HG02870 (cell line): Measurements from ENCODE around the gene SLC7A6.

Source experiments
- ATAC-seq: cut with Tn5 transposase; IDR thresholded peaks from one replicate; pipeline ENCODE4 v1.9.1; 2021; ENCODE audit warnings: mild to moderate bottlenecking, moderate library complexity; ENCODE audit not compliant: unreplicated experiment

The SLC7A6 gene

DNA sequence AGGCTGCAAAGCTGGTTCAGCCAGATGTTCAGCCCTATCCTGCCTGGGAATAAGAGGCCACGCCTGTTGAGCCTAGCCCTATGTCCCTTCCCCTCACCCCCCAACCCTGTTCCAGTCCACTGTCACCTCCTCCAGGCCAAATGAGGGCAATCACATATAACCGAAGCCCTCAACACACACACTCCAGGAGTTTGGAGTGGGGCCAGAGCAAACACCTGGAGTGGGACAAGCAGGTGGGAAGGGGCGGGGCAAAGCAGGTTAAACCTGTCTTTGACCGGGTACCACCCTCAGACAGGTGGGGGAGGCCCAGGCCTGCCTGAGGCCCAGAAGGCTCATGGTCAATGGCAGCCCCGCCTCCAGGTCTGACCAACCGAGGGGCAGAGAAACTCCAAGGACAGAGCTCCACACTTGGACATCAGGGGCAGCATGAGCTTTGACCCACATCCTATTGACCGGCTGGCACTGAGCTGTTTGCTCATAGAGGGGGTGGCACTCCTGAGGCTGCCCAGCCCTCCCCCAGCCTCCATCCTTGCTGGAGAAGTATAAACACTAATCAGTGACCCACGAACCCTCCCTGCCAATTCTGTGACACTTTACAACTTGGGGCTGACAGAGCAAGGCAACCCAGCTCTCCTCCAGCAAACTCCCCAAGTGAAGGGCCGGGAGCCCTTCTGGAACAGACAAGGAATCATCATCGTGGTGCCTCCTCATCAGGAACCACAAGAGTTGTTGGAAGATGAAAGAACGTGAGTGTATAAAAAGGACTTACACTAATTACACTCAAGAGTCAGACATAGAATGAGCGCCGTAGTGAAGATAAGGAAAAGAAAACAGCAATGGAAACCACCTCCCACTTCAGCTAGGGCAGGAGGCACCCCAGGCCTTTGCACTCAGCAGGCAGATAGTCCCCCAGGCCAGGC lies 29.9 kb upstream of the SLC7A6 start:
- ATAC-seq, result no peak

DNA sequence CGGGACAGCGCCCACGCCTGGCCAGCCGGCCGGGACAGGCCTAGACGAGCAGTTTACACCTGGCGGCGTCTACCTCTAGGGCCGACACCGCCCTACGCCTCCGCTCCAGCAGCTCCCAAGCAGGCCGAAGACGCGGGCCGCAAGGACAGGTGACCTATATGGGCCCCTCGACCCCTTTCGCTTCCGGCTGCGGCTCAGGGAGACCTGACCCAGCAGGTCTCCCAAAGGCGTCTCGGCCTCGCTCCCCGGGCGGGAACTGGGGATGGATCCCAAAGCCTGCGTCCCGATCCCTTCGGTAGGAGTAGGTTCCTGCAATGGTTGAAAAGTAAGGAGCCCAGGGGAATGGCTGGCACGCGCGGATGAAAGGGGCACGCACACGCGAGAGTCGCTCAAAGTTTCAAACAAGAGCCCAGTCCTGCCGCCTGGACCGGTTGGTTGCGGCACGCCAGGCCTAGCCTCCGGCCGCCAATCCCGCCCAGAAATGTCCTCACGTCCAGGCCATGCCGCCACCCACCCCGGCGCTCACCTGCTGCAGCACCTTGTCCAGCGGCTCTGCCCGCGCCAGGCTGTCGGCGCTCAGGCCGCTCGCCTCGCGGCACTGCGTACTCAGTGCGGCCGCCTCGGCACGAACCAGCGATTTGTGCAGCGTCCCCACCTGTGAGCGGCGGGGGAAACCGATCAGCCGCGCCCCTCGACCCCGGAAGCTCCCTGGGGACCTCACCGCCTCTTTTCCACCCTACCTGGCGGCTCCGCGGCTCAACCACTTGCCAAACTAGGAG lies 29.0 kb upstream of the SLC7A6 start:
- ATAC-seq, result no peak

DNA sequence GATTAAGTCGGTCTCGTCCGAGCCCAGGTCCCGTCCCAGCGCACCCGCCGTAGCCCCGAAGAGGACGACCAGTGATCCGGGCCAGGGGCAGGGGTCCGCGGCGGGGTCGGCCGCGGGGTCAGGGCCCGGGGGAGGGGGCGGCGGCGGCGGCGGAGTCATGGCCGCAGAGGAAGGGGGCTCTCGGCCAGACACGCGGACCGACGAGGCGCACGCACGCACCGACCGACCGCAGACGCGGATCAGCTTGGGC lies 28.5 kb upstream of the SLC7A6 start, which contains the start of gene ESRP2:
Gene ESRP2 (minus strand): TSS at position 241 of the 250 bp plus-strand sequence. CDS start 82 bp downstream, at position 159.
- no peak for ATAC-seq

DNA sequence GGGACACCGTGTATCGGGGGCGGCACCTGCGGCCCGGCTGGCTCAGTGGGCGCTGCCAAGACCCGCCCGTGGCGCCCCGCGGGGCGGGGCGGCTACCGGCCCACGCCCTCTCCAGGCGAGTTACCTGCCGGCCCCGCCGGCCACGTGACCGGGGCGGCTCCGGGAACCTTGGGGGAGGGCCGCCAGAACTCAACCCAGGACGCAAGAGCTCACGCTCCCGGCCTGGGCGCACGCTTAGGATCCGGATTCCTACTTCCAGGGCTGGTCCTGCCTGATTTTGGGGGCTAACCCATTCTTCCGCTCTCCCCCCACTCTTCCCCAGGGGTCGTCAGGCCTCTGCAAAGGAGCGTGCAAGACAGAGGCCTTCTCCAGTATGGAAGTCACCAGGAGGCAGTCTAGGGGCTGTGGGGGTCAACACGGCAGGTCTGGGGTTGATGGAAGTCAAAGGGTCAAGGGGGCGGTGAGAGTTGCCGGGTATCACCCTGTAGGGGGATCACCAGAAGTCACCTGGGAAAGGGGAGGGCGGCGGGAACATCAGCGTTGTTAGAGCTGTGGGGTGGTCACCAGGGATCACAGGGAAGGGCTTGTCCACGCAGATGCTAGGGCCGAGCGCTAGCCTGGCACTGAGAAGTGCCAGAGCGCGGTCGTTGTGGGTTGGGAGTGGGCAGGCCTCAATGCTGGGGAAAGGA lies 28.0 kb upstream of the SLC7A6 start:
- no peak for ATAC-seq

DNA sequence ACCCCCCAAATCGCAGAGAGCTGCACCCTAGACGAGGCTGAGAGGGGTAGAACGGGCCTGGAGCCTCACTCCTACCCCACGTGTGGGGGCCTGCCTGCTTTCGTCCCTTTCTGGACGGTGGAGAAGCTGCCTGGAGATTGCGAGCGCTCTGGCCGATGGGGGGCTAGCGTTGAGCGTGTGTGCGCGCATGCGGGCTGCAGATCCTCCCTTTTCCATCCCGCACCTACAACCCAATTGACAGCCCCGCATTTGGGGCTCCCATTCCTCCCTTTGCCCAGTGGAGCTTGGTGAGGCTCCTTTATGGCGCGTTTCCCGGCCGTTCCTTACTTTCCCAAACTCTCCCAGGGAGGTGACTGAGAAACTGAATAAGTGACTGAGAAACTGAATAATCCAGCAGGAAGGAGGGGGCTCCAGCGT lies 27.5 kb upstream of the SLC7A6 start:
- ATAC-seq, result no peak

DNA sequence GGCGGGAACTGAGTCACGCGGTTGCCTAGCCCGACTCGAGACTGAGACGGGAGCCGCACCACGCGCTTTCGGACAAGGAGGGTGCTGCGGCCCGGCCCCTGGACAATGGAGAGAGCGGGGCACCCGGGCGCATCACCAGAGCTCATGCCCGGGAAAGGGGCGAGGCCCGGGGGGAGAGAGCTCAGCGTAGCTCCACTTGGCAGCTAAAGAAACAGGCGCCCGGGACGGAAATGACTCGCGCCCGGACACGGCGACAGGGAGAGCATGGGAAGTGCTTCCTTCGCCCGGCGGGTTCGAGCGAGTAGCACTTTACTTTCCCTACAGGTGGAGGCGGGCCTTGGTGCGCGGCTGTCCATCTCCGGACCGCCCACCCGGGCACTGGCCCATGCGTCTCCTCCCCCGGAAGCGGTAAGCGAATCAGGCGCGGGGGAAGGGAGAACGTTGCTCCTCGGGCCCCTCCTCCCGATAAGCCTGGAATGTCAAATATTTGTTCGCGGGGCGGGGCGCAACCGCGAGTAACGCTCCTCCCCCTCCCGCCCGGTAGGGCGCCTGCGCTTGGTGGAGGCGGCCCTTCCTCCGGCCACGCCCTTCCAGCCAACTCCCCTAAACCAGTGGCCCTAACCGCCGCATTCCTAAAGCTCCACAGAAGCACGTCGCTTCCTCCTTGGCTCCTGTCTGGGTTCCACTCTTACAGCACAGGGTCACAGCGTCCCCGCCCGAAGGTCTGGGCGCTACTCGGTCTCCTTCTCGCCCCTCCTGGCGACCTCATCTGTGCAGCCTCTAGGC lies 26.9 kb upstream of the SLC7A6 start:
- ATAC-seq, result peak; percentile 85

DNA sequence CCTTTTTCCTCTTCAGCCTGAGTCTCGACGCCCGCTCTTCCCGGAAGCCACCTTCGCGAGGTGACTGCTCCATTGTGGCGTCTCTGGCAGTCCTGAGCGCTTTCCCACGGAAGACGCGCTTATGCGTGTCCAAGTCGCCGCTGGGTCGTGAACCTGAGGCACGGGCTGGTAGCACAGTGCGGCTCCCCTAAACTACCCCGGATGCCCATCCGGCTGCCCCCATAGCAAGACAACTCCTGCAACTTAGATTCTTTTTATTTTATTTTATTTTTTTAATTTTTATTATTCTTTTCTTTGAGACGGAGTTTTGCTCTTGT lies 26.3 kb upstream of the SLC7A6 start:
- no peak for ATAC-seq

DNA sequence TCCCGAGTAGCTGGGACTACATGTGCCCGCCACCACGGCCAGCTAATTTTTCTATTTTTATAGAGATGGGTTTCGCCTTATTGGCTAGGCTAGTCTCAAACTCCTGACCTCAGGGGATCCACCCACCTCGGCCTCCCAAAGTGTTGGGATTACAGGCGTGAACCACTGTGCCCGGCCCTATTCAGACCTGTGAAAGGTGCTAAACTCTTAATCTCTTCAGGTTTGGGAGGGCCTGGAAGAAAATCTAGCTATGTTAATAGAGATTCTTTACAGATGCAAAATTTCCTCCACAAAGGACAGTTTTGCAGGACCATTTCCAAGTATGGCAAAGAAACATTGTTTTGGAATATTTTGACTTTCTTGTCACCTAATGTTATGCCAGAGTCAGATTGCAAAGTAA lies 22.2 kb upstream of the SLC7A6 start:
- ATAC-seq, result no peak

DNA sequence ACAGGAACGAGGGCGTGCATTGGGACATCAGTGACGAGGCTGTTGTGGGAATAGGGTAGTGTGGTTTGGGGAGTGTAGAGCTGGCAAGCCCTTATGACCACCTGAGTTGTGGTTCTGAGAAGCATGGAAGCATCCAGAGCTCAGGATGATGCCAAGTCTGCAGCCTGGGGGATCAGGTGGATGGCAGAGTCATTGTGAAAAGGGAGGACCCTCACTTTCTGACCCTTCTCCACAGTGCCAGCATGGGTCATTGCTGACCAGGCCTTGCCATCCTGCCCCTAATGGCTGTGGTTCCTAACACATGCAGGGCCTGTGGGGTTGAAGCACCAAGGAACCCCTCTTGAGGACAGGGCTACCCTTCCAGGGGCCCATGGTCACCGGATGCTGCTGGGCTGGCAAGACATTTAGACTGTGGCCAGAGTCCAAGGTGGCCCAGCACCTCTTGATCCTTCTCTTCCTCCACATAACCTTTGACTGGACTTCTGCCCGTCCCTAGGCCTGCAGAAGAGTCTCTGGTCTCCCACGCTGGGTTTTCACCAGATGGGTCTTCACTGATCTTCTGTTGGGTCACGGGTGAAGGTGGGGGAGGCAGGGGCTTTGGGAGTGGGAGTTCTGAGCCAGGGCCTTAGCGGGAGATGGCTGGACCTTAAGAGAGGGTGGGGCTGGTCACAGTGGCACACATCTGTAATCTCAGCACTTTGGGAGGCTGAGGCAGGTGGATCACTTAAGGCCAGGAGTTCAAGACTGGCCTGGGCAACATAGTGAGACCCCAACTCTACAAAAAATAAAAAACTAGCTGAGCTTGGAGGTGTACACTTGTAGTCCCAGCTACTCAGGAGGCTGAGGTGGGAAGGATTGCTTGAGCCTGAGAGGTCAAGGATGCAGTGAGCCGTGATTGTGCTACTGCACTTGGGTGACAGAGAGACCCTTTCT lies 21.1 kb upstream of the SLC7A6 start:
- no peak for ATAC-seq

DNA sequence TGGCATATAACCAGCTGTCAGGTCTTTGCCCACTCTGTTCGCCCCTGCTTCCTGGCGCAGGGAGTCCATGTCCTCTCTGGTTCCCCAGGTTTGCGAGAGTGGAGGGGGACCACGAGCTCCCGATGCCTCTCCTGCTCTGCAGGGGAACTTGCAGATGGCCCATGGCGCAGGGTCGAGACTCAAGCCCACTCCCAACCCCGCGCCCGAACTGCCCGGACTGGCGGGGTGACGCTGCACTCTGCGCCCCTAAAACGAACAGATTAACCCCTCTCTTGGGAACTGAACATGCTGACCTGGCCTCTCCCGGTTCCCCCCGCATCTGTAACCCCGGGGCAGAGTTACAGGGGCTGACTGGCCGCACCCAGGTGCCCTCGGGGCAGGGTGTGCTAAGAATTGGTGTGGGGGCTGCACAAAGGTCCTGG lies 19.8 kb upstream of the SLC7A6 start:
- no peak for ATAC-seq

DNA sequence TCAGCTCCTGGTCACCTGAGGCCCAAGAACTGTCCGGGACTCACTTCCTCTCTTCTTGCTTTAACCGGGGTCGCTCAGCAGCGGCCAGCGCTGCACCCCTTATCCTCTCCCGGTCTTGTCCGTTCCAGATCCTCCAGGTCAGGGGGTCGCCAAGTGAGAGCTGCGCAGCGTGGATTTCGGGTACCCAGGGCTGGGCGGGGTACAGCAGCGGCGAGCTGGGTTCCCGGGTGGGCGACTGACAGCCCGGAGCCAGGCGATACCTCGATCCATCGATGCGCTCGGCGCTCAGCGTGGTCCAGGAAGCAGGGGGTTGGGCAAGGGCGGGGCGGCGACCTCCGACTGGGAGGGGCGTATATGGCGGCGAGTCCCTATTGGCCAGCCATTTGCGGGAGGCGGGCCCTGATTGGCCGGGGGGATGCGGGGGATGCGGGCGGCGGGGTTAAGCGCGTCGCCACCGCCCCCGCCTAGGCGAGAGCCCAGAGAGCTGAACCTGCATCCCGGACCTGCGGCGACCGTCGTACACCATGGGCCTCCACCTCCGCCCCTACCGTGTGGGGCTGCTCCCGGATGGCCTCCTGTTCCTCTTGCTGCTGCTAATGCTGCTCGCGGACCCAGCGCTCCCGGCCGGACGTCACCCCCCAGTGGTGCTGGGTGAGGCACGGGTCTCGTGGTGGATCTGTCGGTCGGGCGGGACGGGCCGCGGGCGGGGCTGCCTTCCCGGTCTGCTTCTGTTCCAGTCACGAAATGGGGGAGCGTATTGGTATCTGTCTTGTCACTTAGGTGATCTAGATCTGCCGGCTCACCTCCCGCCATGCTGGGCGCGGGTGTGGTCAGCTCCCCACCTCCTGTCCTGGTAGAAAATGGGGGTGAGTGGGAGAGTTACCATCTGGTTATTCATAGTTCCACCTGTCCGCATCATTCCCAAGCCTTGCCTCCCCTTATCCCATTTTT lies 19.1 kb upstream of the SLC7A6 start, which contains the start of gene PLA2G15:
Gene PLA2G15 (plus strand): TSS at position 471 of the 951 bp plus-strand sequence. CDS start 54 bp downstream, at position 525.
- peak; percentile 88 for ATAC-seq

DNA sequence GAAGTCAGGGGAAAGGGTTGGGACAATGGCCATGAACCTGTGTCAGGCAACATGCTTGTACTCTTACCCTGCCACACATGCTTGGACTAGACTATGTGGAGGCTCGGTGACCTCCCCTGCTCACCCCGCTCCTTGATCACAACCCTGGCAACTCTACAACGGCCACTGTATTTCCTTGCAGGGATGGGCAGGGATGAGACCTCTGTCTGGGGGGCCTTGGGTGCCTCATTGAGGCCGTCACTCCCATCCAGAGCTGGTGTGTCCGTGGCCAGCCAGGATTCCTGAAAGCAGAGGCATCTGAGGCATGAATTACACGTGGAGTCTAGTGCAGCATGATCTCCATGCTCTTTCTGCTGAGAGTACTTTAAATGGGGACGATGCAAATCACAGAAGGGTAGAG lies 18.2 kb upstream of the SLC7A6 start:
- ATAC-seq, result no peak

DNA sequence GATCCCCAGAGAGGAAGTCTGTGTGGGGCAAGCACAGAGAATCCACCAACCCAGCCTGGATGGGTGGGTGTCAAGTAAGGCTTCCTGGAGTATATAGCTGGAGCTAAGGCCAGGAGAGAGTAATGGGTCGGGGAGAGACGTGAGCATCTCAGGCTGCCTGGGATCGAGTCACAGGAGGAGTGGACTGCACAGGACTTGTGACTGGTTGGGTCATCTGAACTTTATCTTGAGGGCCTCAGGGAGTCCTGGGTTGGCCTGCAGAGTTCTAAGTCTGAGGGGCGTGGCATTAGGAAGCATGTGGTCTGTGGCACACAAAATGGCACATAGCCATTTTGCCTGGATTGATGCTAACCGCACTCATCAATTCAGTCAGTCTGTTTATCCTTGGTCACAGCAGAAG lies 17.7 kb upstream of the SLC7A6 start:
- no peak for ATAC-seq

DNA sequence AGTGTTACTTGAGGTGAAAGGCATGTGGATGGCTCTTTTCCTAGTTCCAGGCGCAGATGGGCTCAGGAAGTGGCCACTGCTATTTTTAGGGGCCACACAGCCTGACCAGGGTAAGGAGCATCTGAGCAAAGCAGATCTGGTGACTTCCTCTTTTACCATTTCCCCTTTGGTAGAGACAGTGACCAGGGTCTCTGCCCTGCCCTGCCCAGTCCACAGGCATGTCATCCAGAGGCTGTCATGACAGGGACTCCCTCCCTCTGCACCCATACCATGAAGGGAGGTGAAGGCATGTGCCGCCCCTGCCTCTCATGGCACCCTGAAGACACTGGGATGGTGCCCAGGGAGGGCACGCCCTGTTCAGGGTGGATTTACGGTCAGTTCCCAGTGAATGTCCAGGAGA lies 16.9 kb upstream of the SLC7A6 start:
- no peak for ATAC-seq

DNA sequence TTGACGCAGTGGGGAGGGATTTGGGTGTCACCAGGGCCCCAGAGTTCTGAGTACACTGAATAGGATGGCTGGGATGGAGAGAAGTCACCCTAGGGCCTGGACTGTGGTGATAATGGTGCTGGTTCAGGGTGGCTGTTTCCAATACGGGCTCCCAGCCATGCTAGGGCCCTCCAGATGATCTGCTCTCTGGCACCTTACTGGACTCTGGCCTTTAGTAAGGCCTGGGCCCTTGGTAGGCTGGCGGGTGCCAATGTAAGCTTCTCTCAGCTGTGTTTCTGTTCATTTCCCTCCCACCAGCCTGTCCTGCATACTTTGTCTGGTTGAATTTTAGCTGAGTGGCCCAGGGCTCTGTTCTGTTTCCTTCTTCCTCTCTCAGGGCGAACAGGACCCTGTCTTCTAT lies 16.4 kb upstream of the SLC7A6 start:
- ATAC-seq, result no peak

DNA sequence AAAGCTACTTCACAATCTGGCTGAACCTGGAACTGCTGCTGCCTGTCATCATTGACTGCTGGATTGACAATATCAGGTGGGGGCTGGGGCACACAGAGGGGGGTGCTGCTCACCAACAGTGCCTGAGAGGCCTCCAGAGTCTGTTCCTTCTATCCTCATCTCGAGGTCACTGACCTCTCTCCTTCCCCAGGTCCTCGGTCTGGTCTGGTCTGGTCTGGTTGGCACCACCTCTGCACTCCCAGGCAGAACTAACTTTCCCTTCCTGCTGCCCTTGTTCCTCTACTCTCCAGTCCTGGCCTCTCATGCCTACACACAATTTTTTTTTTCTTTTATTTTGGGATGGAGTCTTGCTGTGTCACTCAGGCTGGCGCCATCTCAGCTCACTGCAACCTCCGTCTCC lies 15.0 kb upstream of the SLC7A6 start:
- no peak for ATAC-seq

DNA sequence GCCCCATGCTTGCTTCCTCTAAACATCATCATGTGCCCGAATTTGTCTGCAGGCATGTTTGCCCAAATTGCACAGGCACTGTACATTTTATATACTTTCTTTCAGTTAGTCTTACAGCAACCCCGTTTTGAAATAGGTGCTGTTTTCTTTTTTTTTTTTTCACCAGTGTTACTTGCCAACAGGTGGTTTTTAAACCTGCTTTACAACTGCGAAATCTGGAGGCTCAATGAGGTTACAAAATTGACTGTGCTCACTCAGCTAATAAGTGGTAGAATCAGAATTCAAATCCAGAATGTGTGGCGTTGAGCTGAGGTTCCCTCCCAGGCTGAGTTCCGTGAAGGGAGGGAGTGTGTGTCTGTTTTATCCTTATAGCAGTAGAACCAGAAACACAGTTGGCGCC lies 13.4 kb upstream of the SLC7A6 start:
- ATAC-seq, result no peak

DNA sequence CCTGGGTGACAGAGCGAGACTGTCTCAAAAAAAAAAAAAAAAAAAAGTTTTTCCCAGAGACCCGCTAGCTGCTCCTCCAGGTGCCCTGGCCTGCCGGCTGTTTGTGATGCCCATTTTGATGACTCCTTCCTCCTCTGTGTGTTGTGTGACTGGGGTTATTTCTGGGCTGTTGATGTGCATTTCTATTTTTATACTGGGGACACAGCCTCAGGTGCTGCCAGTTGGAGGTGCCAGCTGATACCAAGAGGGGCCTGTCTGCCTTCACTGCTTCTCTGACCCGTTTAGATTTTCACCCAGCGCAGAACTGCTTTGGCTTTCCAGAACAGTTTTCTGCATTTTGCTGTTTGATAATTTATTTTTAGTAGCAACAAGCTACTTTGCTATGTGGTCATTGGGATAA lies 12.5 kb upstream of the SLC7A6 start:
- ATAC-seq, result no peak

DNA sequence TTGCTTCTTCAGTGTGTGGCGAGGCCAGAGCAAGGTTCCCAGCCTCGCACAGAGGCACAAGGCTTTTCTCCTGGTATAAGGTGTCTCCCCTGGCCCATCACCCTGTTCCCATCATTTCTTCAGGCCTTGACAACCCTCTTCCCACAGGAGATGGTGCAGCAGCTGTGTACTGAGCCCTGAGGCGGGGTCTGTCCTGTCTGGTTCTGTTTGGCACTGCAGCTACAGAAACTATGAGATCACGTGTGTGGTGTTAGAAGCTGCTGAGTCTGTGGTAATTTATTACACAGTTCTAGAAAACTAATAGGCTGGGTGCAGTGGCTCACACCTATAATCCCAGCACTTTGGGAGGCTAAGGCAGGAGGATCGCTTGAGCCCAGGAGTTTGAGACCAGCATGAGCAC lies 11.9 kb upstream of the SLC7A6 start:
- no peak for ATAC-seq
